SJSA1 (cell line): Measurements from ENCODE around the gene FA2H. TPM values are rescaled to one million over a fixed set of nuclear protein-coding genes. Genes with fewer than 3 reads are reported as not detected.
A peak's percentile ranks its signal among the peaks of the same experiment; 100 is the strongest.
"Not testable (repeated sequence)": the region's sequence is repeated elsewhere in the genome, so short reads cannot be mapped to it uniquely, and the experiment has no call there.

Experiments
- DNase-seq, 2 experiments: peaks; one replicate each; pipeline ENCODE4 v3.0.0-alpha.2; 2015 to 2020; ENCODE audit warnings: low spot score in 2 of 2, low read depth in 1 of 2
- H3K27ac ChIP-seq: fragments of 250-450 bp; sonication (Bioruptor Pico); 2 replicates; pipeline ENCODE4 v1.5.1; 2020; ENCODE audit warnings: mild to moderate bottlenecking, moderate library complexity
- H3K27me3 ChIP-seq: fragments of 250-450 bp; sonication (Bioruptor Pico); replicated peaks from 2 replicates; pipeline ENCODE4 v1.5.1; 2020; ENCODE audit warnings: mild to moderate bottlenecking, moderate library complexity
- H3K36me3 ChIP-seq: fragments of 250-450 bp; sonication (Bioruptor Pico); 2 replicates; pipeline ENCODE4 v1.5.1; 2020; ENCODE audit warnings: mild to moderate bottlenecking
- H3K4me1 ChIP-seq: fragments of 250-450 bp; sonication (Bioruptor Pico); replicated peaks from 2 replicates; pipeline ENCODE4 v1.6.1; 2021; ENCODE audit warnings: mild to moderate bottlenecking
- H3K4me3 ChIP-seq: fragments of 250-450 bp; sonication (Bioruptor Pico); 2 replicates; pipeline ENCODE4 v1.5.1; 2020; ENCODE audit warnings: mild to moderate bottlenecking
- H3K9me3 ChIP-seq: fragments of 250-450 bp; sonication (Bioruptor Pico); replicated peaks from 2 replicates; pipeline ENCODE4 v1.5.1; 2020; ENCODE audit warnings: mild to moderate bottlenecking
- total RNA-seq: library from RNA; depleted of rRNA; stranded (reverse); fragments of >200 nt; shearing (Covaris generic); gene quantifications from 2 replicates; pipeline ENCODE4 v1.2.3, GENCODE V29; 2014

Gene FA2H
- total RNA-seq, 1 experiment from 2014 or later, result not detected

DNA sequence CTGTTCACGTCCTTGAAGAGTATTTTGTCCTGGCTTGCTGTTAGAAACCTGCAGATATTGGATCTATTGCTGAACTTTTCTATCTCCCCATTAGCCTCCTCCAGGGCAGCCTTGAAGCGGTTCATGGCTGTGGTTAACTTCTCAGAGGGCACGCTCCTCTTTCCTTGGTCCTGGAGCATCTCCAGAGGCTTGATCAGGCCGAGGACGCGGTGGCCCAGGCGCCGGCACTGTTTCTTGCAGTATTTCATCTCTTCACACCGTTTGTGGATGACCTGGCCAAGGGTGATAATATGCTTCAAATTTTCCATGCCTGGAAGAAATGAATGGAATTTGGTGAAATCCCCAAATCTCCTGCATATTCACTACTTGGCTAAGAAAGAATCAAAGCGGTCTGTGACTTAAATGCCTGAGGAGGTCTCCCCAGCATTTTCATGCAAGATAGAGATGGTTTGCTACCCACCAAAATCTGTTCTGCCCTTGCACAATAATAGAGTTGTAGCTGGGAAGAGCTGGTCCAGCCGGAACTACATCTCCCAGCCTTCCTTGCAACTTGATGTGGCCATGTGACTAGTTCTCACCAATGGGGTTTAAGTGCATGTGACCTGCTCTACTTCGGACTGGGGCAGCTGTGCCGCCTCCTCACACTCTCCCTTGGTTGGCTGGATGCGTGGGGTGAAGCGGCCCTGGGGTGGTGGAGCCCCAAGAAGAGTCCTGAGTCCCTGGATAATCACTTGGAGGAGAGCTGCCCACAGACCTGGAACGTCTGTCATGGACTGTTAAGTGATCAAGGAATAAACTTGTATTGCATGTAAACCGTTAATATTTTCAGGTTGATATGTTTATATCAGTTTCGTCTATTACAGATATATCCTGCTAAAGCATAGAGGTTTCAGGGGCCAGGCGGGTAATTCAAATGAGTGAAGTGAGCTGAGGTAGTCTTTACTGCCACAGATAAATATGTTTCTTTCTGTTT is 78.9 kb downstream of the FA2H start:
- Histone ChIP-seq H3K9me3 (no peaks in the 10 kb centered on the region), H3K36me3 (peaks cover 6% of the 10 kb centered on the region), H3K27me3 (no peaks in the 10 kb centered on the region), H3K27ac (no peak overlapping the region), H3K4me1 (peaks cover 3% of the 10 kb centered on the region; the same call in 1 of the 2 replicates), H3K4me3 (peak overlapping the region; percentile 29)
- peak; percentile 74 to 84 for DNase-seq

- Histone ChIP-seq H3K4me3 (no peak overlapping the region), H3K36me3 (peaks cover 17% of the 10 kb centered on the region), H3K27me3 (no peaks in the 10 kb centered on the region), H3K9me3 (no peaks in the 10 kb centered on the region), H3K4me1 (no peaks in the 10 kb centered on the region), H3K27ac (no peak overlapping the region)
- no peak for DNase-seq
These were observed 83.3 kb downstream of the FA2H start for GRCh38 chr16:74691093-74691855.

GRCh38 chr16:74682556-74682955 is 92.1 kb downstream of the FA2H start:
- H3K4me3 ChIP-seq, result no peak overlapping the region
- no peaks in the 10 kb centered on the region for H3K9me3 ChIP-seq
- no peaks in the 10 kb centered on the region for H3K4me1 ChIP-seq
- H3K27me3 ChIP-seq, result no peaks in the 10 kb centered on the region
- DNase-seq, result no peak
- H3K36me3 ChIP-seq, result peaks cover 11% of the 10 kb centered on the region
- H3K27ac ChIP-seq, result no peak overlapping the region

GRCh38 chr16:74680681-74681080 is 93.9 kb downstream of the FA2H start:
- no peak for DNase-seq
- Histone ChIP-seq H3K27me3 (no peaks in the 10 kb centered on the region), H3K36me3 (peaks cover 11% of the 10 kb centered on the region), H3K4me3 (no peak overlapping the region), H3K4me1 (no peaks in the 10 kb centered on the region), H3K27ac (no peak overlapping the region), H3K9me3 (no peaks in the 10 kb centered on the region)

DNA sequence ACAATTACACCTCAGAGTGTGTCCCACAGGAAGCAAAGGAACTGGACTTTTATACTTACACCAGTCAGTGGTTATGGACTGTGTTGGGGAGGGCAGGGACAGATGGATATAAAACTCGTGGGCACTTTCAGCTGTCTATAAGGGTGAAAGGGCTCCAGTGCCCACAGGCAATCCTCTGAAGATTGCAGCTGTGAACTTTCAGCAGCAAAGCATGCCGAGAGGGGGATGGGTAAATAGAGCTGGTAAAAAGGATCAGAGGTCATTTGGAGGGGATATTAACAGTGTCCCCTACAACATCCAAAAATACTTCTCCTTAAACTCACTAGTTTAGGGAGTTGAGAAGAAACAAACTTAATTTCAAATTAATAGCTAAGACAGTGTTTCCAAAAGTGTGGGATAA is 94.6 kb downstream of the FA2H start:
- Histone ChIP-seq H3K36me3 (peaks cover 11% of the 10 kb centered on the region), H3K9me3 (no peaks in the 10 kb centered on the region), H3K27ac (no peak overlapping the region), H3K4me1 (no peaks in the 10 kb centered on the region), H3K4me3 (no peak overlapping the region), H3K27me3 (no peaks in the 10 kb centered on the region)
- DNase-seq, result no peak

- Histone ChIP-seq H3K4me1 (no peaks in the 10 kb centered on the region), H3K27me3 (no peaks in the 10 kb centered on the region), H3K9me3 (no peaks in the 10 kb centered on the region), H3K4me3 (no peak overlapping the region), H3K27ac (no peak overlapping the region), H3K36me3 (peaks cover 11% of the 10 kb centered on the region)
- no peak for DNase-seq
These were observed 96.8 kb downstream of the FA2H start for GRCh38 chr16:74677868-74678267.

DNA sequence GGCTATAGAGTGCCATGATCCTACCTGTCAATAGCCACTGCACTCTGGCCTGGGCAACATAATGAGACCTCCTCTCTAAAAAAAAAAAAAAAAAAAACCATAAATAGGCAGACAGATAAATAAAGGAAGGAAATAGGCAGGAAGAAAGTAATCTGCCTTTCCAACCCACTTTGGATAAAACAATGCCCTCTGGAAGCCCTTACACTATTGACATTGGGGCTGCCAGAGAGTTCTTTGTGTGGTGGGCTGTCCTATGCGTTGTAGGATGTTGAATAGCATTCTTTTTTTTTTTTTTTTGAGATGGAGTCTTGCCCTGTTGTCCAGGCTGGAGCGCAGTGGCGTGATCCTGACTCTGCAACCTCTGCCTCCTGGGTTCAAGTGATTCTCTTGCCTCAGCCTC is 100.7 kb downstream of the FA2H start:
- H3K4me1 ChIP-seq, result no peaks in the 10 kb centered on the region
- H3K36me3 ChIP-seq, result peaks cover 11% of the 10 kb centered on the region
- H3K27ac ChIP-seq, result no peak overlapping the region
- no peak for DNase-seq
- no peak overlapping the region for H3K4me3 ChIP-seq
- no peaks in the 10 kb centered on the region for H3K27me3 ChIP-seq
- H3K9me3 ChIP-seq, result no peaks in the 10 kb centered on the region

GRCh38 chr16:74668877-74669276 is 105.7 kb downstream of the FA2H start:
- Histone ChIP-seq H3K36me3 (peaks cover 31% of the 10 kb centered on the region), H3K4me1 (peaks cover 12% of the 10 kb centered on the region)
- H3K27me3 ChIP-seq, H3K27ac ChIP-seq, H3K4me3 ChIP-seq, DNase-seq, H3K9me3 ChIP-seq: not testable (repeated sequence)

DNA sequence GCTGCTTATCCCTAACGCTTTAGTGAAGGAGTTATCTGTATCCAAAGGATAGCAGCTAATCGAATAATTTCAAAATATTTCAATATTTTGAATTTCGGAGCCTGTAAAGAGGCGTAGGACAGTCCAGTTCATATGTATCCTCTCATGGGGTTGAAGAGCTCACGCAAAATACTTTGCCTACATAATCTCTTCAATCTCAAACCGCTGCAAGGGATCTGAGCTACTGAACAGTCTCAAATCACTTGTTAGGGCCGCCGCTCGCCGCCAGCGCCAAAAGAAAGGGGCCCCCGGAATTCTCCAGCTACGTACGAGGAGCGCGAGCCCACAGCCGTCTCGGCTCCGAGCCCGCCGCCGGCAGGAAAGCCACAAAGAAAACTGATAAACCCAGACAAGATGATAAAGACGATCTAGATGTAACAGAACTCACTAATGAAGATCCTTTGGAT is 107.3 kb downstream of the FA2H start:
- Histone ChIP-seq H3K27me3 (no peaks in the 10 kb centered on the region), H3K27ac (peak overlapping the region; percentile 84), H3K9me3 (no peaks in the 10 kb centered on the region), H3K36me3 (peaks cover 44% of the 10 kb centered on the region), H3K4me3 (peak overlapping the region; percentile 78), H3K4me1 (peaks cover 12% of the 10 kb centered on the region)
- DNase-seq, result peak in 1 of 2 experiments; percentile 55

- H3K4me3 ChIP-seq, result peak within 1 kb of the TSS; percentile 78
- peaks cover 50% of the 10 kb centered on the region for H3K36me3 ChIP-seq
- H3K27ac ChIP-seq, result peak within 1 kb of the TSS; percentile 92
- peaks cover 12% of the 10 kb centered on the region for H3K4me1 ChIP-seq
- H3K27me3 ChIP-seq, result no peaks in the 10 kb centered on the region
- peak; percentile 98 to 99 for DNase-seq
- H3K9me3 ChIP-seq, result no peaks in the 10 kb centered on the region
These were observed 108.0 kb downstream of the FA2H start, which contains the start of gene RFWD3 for GRCh38 chr16:74666425-74667254. RFWD3 (minus strand) TSS chr16:74666877; CDS start chr16:74661449, 5,428 bp downstream.

DNA sequence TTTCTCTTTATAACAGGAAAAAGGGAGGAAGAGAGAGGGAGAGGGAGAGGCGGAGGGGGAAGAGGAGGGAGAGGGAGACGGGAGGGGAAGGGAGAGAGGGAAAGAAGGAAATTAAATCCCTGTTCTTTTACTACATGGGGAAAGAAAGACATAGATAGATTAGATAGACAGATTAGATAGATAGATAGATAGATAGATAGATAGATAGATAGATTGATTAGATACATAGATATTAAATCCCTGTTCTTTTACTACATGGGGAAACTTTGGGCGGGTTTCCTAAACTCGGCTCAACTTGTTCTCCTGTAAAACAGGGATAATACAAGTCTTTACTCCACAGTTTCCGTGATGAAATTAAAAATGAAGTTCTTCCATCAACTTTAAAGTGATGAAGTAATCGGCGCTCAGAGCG is 108.6 kb downstream of the FA2H start:
- peaks cover 56% of the 10 kb centered on the region for H3K36me3 ChIP-seq
- H3K4me1 ChIP-seq, result peaks cover 12% of the 10 kb centered on the region
- peak overlapping the region; percentile 92 for H3K27ac ChIP-seq
- DNase-seq, result no peak
- no peaks in the 10 kb centered on the region for H3K9me3 ChIP-seq
- no peaks in the 10 kb centered on the region for H3K27me3 ChIP-seq
- H3K4me3 ChIP-seq, result peak overlapping the region; percentile 78
